OCI-LY1 (cell line): ENCODE measurements around the gene RRP8.

Experiments used
- H2AFZ ChIP-seq: fragments of 200-600 bp; sonication (generic), shearing (Covaris generic); 2 replicates; pipeline ENCODE4 v1.6.0; 2014; ENCODE audit warnings: antibody characterized with exemption, mild to moderate bottlenecking, low read length
- H3F3A ChIP-seq: fragments of 200-600 bp; sonication (generic), shearing (Covaris generic); 2 replicates; pipeline ENCODE4 v1.6.0; 2014; ENCODE audit warnings: mild to moderate bottlenecking, antibody characterized with exemption, low read length, moderate library complexity; ENCODE audit not compliant: insufficient read depth
- H3K27ac ChIP-seq: fragments of 200-600 bp; sonication (generic); 2 replicates; pipeline ENCODE4 v1.5.1; 2014; ENCODE audit warnings: low read length, mixed run types, mild to moderate bottlenecking, low read depth; ENCODE audit not compliant: poor library complexity, severe bottlenecking
- H3K27me3 ChIP-seq: fragments of 200-600 bp; sonication (generic); 2 replicates; pipeline ENCODE4 v1.6.0; 2014; ENCODE audit warnings: antibody characterized with exemption, mild to moderate bottlenecking, low read length, moderate library complexity; ENCODE audit not compliant: insufficient read depth
- H3K36me3 ChIP-seq: fragments of 200-600 bp; sonication (generic); 2 replicates; pipeline ENCODE4 v1.6.1; 2014; ENCODE audit warnings: mild to moderate bottlenecking, antibody characterized with exemption, low read length, moderate library complexity, mixed read lengths; ENCODE audit not compliant: insufficient read depth
- H3K4me1 ChIP-seq: fragments of 200-600 bp; sonication (generic); 2 replicates; pipeline ENCODE4 v1.5.1; 2014; ENCODE audit warnings: mild to moderate bottlenecking, low read length, moderate library complexity; ENCODE audit not compliant: insufficient read depth, severe bottlenecking
- H3K4me2 ChIP-seq: fragments of 200-600 bp; sonication (generic), shearing (Covaris generic); 2 replicates; pipeline ENCODE4 v1.6.1; 2014; ENCODE audit warnings: low read length
- H3K4me3 ChIP-seq: fragments of 200-600 bp; sonication (generic); 2 replicates; pipeline ENCODE4 v1.5.1; 2014; ENCODE audit warnings: low read length, low read depth, mild to moderate bottlenecking, mixed read lengths; ENCODE audit not compliant: poor library complexity, severe bottlenecking
- H3K79me2 ChIP-seq: fragments of 200-600 bp; shearing (Covaris generic); 2 replicates; pipeline ENCODE4 v1.6.1; 2016; ENCODE audit warnings: mixed run types, low read length, mixed read lengths; ENCODE audit not compliant: insufficient read depth
- H3K9ac ChIP-seq: fragments of 200-600 bp; sonication (generic), shearing (Covaris generic); 2 replicates; pipeline ENCODE4 v1.6.1; 2014; ENCODE audit warnings: mild to moderate bottlenecking, low read length, mixed read lengths
- H3K9me2 ChIP-seq: fragments of 200-600 bp; sonication (generic), shearing (Covaris generic); 2 replicates; pipeline ENCODE4 v1.6.1; 2014; ENCODE audit warnings: low read depth, mild to moderate bottlenecking, low read length, mixed read lengths
- H3K9me3 ChIP-seq: fragments of 200-600 bp; shearing (Covaris generic); 2 replicates; pipeline ENCODE4 v1.6.1; 2014; ENCODE audit warnings: low read length, mixed read lengths
- H4K20me1 ChIP-seq: fragments of 200-600 bp; sonication (generic), shearing (Covaris generic); 2 replicates; pipeline ENCODE4 v1.6.0; 2016; ENCODE audit warnings: mild to moderate bottlenecking, low read length; ENCODE audit not compliant: insufficient read depth
- EZH2 ChIP-seq: fragments of 200-600 bp; sonication (generic), shearing (Covaris generic); IDR thresholded peaks from 2 replicates; pipeline ENCODE4 v1.8.0; 2017; ENCODE audit warnings: borderline replicate concordance, mixed run types, mild to moderate bottlenecking, antibody characterized with exemption, low read length, moderate library complexity, mixed read lengths
- TF ChIP-seq, protein P1 (sequence below): fragments of 200-600 bp; sonication (generic), shearing (Covaris generic); IDR thresholded peaks from 2 replicates; pipeline ENCODE4 v1.5.1; 2017; ENCODE audit warnings: mild to moderate bottlenecking, antibody characterized with exemption, low read length, moderate library complexity, mixed read lengths

Gene RRP8

GRCh38 chr11:6625832-6626420 is 22.5 kb upstream of the RRP8 start:
- H3K4me2 ChIP-seq: no peak overlapping the region
- no peaks in the 10 kb centered on the region for H3K36me3 ChIP-seq
- H3K79me2 ChIP-seq: no peaks in the 10 kb centered on the region
- TF ChIP-seq, protein P1, sequence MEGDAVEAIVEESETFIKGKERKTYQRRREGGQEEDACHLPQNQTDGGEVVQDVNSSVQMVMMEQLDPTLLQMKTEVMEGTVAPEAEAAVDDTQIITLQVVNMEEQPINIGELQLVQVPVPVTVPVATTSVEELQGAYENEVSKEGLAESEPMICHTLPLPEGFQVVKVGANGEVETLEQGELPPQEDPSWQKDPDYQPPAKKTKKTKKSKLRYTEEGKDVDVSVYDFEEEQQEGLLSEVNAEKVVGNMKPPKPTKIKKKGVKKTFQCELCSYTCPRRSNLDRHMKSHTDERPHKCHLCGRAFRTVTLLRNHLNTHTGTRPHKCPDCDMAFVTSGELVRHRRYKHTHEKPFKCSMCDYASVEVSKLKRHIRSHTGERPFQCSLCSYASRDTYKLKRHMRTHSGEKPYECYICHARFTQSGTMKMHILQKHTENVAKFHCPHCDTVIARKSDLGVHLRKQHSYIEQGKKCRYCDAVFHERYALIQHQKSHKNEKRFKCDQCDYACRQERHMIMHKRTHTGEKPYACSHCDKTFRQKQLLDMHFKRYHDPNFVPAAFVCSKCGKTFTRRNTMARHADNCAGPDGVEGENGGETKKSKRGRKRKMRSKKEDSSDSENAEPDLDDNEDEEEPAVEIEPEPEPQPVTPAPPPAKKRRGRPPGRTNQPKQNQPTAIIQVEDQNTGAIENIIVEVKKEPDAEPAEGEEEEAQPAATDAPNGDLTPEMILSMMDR: no peak
- TF ChIP-seq EZH2: no peak
- H3K9me3 ChIP-seq: no peaks in the 10 kb centered on the region
- no peaks in the 10 kb centered on the region for H3F3A ChIP-seq
- peaks cover 5% of the 10 kb centered on the region for H3K4me1 ChIP-seq
- H3K9ac ChIP-seq: no peak overlapping the region
- H3K9me2 ChIP-seq: no peaks in the 10 kb centered on the region
- H3K27ac ChIP-seq: no peak overlapping the region
- no peak overlapping the region for H2AFZ ChIP-seq
- 0 out of 2 replicates have a peak, but pooled peaks cover 4% of the 10 kb centered on the region for H3K27me3 ChIP-seq
- H4K20me1 ChIP-seq: no peaks in the 10 kb centered on the region
- H3K4me3 ChIP-seq: no peak overlapping the region

DNA sequence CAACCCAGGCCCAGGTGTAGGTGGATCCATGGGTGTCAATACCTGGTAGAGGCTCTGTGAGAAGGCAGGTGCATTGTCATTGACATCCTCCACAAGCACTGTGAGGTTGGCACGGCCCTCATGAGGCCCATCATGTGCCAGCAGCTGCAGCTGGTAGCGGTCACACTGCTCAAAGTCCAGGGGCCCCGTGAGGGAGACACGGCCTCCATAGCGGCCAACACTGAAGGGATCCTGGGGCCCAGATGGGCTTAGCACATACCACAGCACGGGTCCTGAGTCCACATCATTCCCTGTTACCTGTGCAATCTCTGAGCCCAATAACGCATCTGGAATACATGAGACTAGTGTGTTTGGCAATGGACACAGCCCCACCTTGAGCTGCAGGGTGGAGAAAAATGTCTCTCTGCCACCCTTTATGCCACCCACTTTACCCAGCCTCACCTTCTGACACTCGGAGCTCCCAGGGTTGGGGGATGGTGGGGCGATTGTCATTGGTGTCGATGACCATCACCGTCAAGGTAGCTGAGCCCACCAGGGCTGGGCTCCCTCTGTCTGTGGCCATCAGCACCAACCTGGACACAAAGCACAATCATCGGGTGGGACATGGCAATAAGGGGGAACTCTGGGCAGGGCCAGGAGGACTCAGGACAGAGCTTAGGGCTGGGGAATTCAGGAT is 21.9 kb upstream of the RRP8 start:
- no peaks in the 10 kb centered on the region for H3K9me2 ChIP-seq
- 0 out of 2 replicates have a peak, but pooled peaks cover 4% of the 10 kb centered on the region for H3K27me3 ChIP-seq
- peaks cover 5% of the 10 kb centered on the region for H3K4me1 ChIP-seq
- H3K9me3 ChIP-seq: no peaks in the 10 kb centered on the region
- H3K9ac ChIP-seq: no peak overlapping the region
- H3K4me2 ChIP-seq: no peak overlapping the region
- TF ChIP-seq EZH2: no peak
- TF ChIP-seq, protein P1: no peak
- no peak overlapping the region for H3K27ac ChIP-seq
- no peaks in the 10 kb centered on the region for H3K36me3 ChIP-seq
- H3K79me2 ChIP-seq: no peaks in the 10 kb centered on the region
- H3K4me3 ChIP-seq: no peak overlapping the region
- no peak overlapping the region for H2AFZ ChIP-seq
- no peaks in the 10 kb centered on the region for H4K20me1 ChIP-seq
- H3F3A ChIP-seq: no peaks in the 10 kb centered on the region

GRCh38 chr11:6623391-6624363 is 20.3 kb upstream of the RRP8 start:
- H3K9me3 ChIP-seq: no peaks in the 10 kb centered on the region
- no peak overlapping the region for H3K9ac ChIP-seq
- no peaks in the 10 kb centered on the region for H3K79me2 ChIP-seq
- H3K4me3 ChIP-seq: no peak overlapping the region
- no peaks in the 10 kb centered on the region for H3K36me3 ChIP-seq
- H3F3A ChIP-seq: no peaks in the 10 kb centered on the region
- TF ChIP-seq, protein P1: no peak
- no peak for TF ChIP-seq EZH2
- peaks cover 14% of the 10 kb centered on the region for H3K4me1 ChIP-seq
- H3K9me2 ChIP-seq: no peaks in the 10 kb centered on the region
- no peak overlapping the region for H3K4me2 ChIP-seq
- no peak overlapping the region for H3K27ac ChIP-seq
- H2AFZ ChIP-seq: no peak overlapping the region
- H3K27me3 ChIP-seq: 0 out of 2 replicates have a peak, but pooled peaks cover 4% of the 10 kb centered on the region
- H4K20me1 ChIP-seq: no peaks in the 10 kb centered on the region
